GM12878 (cell line): ENCODE measurements around the gene MDGA2. TPM values are rescaled to one million over a fixed set of nuclear protein-coding genes. Genes with fewer than 3 reads are reported as not detected.
"Not testable (repeated sequence)": the region's sequence is repeated elsewhere in the genome, so short reads cannot be mapped to it uniquely, and the experiment has no call there.

Experiments
- ATAC-seq: fragments of 200-7000 bp; cut with Tn5 transposase; 3 replicates; pipeline ENCODE4 v1.9.1; 2020; ENCODE audit warnings: mild to moderate bottlenecking, moderate library complexity
- BruUV-seq: library from RNA; stranded (reverse); fragments of 400-500 nt; replicated peaks from 2 replicates; lab custom pipeline; 2021; lab: Mats Ljungman, UMichigan
- CTCF ChIA-PET: fragments of 300-600 bp; sonication (Branson Sonifier 250); formaldehyde crosslinking; extraction: SDS; loops from one replicate; lab custom pipeline; 2021; ENCODE audit warnings: inconsistent platforms; lab: Yijun Ruan, JAX
- POLR2A ChIA-PET: fragments of 350-600 bp; formaldehyde crosslinking; extraction: SDS; loops from one replicate; lab custom pipeline; 2021; ENCODE audit warnings: inconsistent platforms; lab: Charles Lee
- RAD21 ChIA-PET: fragments of 300-600 bp; sonication (Branson Sonifier 250); formaldehyde crosslinking; loops from one replicate; lab custom pipeline; 2023; ENCODE audit warnings: antibody characterized with exemption; ENCODE audit not compliant: unreplicated experiment; lab: Charles Lee
- SMC1A ChIA-PET: fragments of 300-600 bp; sonication (Branson Sonifier 250); formaldehyde crosslinking; loops from one replicate; lab custom pipeline; 2023; ENCODE audit not compliant: unreplicated experiment, uncharacterized antibody; lab: Charles Lee
- DNase-seq: peaks from one replicate; pipeline ENCODE4 v3.0.0-alpha.2; 2011; ENCODE audit warnings: low read depth, low spot score
- FAIRE-seq: peaks from 3 replicates; lab custom pipeline; 2011; peaks lifted over from hg19 to GRCh38; lab: Jason Lieb, UNC
- H2AFZ ChIP-seq: 2 replicates; pipeline ENCODE4 v1.6.0; 2011; ENCODE audit warnings: low read depth, low read length, control low read depth; ENCODE audit not compliant: control insufficient read depth
- H3K27ac ChIP-seq: 2 replicates; pipeline ENCODE4 v1.5.1; 2011; ENCODE audit warnings: control low read depth; ENCODE audit not compliant: control insufficient read depth, insufficient read depth
- H3K27me3 ChIP-seq, 2 experiments: replicated peaks in 1 of 2; 2 replicates each; pipeline versions ENCODE4 v1.6.0 to v1.6.1; 2011; ENCODE audit warnings: low read length in 1 of 2; ENCODE audit not compliant: control insufficient read depth in 2 of 2, insufficient read depth in 2 of 2
- H3K36me3 ChIP-seq, 2 experiments: 2 replicates each; pipeline ENCODE4 v1.5.1; 2011; ENCODE audit warnings: low read length in 1 of 2; ENCODE audit not compliant: control insufficient read depth in 2 of 2, insufficient read depth in 2 of 2
- H3K4me1 ChIP-seq: 2 replicates; pipeline ENCODE4 v1.6.1; 2011; ENCODE audit warnings: mild to moderate bottlenecking, low read length, moderate library complexity, mixed read lengths; ENCODE audit not compliant: control insufficient read depth, insufficient read depth
- H3K4me2 ChIP-seq: 2 replicates; pipeline ENCODE4 v1.6.0; 2011; ENCODE audit warnings: control low read depth; ENCODE audit not compliant: control insufficient read depth, insufficient read depth
- H3K4me3 ChIP-seq: fragments of 200-600 bp; sonication (generic); 2 replicates; pipeline ENCODE4 v1.5.1; 2016
- H3K79me2 ChIP-seq: 2 replicates; pipeline ENCODE4 v1.6.0; 2011; ENCODE audit warnings: low read length; ENCODE audit not compliant: control insufficient read depth, insufficient read depth
- H3K9ac ChIP-seq: 2 replicates; pipeline ENCODE4 v1.8.0; 2011; ENCODE audit warnings: low read length, control low read depth, mixed read lengths; ENCODE audit not compliant: control insufficient read depth, insufficient read depth
- H3K9me3 ChIP-seq: replicated peaks from 3 replicates; pipeline ENCODE4 v1.5.1; 2011; ENCODE audit warnings: mild to moderate bottlenecking, low read length; ENCODE audit not compliant: control insufficient read depth, insufficient read depth
- H4K20me1 ChIP-seq: 2 replicates; pipeline ENCODE4 v1.6.0; 2011; ENCODE audit not compliant: control insufficient read depth, insufficient read depth
- WGBS: methylation state at CpG from one replicate; pipeline ENCODE4 v1.1.6; 2016; ENCODE audit warnings: low lambda C conversion rate; ENCODE audit not compliant: insufficient replicate concordance, insufficient coverage; ENCODE audit errors: missing lambda C conversion rate; 5-methylcytosine and 5-hydroxymethylcytosine counted together
- in situ Hi-C: fragments of 300-500 bp; cut with MboI; formaldehyde crosslinking; loops from 9 replicates; pipeline ENCODE4 v1.14.3; 2018; ENCODE audit warnings: mixed read lengths
- intact Hi-C: fragments of 100-400 bp; cut with micrococcal nuclease; formaldehyde crosslinking; loops from one replicate; pipeline ENCODE4 v1.14.2; 2022; ENCODE audit not compliant: unreplicated experiment
- polyA plus RNA-seq, 11 experiments: library from polyadenylated mRNA; depleted of rRNA in 4 of 11; unstranded in 6 of 11; stranded (reverse) in 5 of 11; fragments of >200 nt; fragmentation: Nextera tagmentation in 4 of 11; fragmentation: Illumina TruSeq in 1 of 11; extraction: Ambion mirVana in 4 of 11; extraction: Trizol in 1 of 11; gene quantifications; 1 replicate in 1 of 11; 2 replicates in 10 of 11; pipeline versions ENCODE4 v1.2.1 to v1.2.3, GENCODE V29; 2011 to 2016; ENCODE audit warnings: inconsistent platforms in 2 of 11, missing spikeins in 2 of 11, low read depth in 1 of 11
- total RNA-seq, 4 experiments: library from RNA; depleted of rRNA in 3 of 4; stranded (reverse); fragments of >200 nt in 3 of 4; fragmentation: Illumina TruSeq in 1 of 4; extraction: Trizol in 1 of 4; gene quantifications; 2 replicates each; pipeline versions ENCODE4 v1.2.1 to v1.2.3, GENCODE V29; 2013 to 2021
- TF ChIP-seq, protein P1 (sequence below): fragments of 450-650 bp; IDR thresholded peaks from 2 replicates; pipeline ENCODE4 v1.6.1; 2018; ENCODE audit warnings: borderline replicate concordance, mild to moderate bottlenecking; ENCODE audit not compliant: partially characterized antibody

Gene MDGA2
- total and polyA plus RNA-seq, 10 of the 15 experiments (the other 5 are each of a cell fraction or from before 2014, with no cell fraction given), result not detected

DNA sequence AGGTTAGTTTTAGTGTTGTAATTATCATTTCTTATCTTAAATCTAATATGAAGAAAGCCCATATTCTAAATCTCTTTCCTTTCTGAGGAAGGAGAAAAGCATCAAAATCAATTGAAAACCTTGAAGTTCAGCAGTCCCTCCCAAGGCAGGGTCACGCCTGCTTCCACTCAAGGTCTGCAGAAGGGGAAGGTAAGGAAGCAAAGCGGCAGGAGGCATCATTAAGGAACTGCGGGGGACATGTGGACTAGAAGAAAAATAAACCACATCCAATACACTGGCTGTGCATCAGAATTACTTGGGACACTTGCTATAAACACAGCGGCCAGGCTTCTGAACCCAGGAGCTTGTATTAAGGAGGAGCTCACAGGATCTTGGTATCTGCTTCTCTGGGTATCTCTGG, 759.9 kb downstream of the MDGA2 start:
- FAIRE-seq, H3K9ac ChIP-seq, H4K20me1 ChIP-seq, H3K4me1 ChIP-seq, RAD21 ChIA-PET, BruUV-seq, H2AFZ ChIP-seq, H3K4me2 ChIP-seq, CTCF ChIA-PET, ATAC-seq, H3K36me3 ChIP-seq, H3K4me3 ChIP-seq, POLR2A ChIA-PET, intact Hi-C loops, H3K79me2 ChIP-seq, H3K27me3 ChIP-seq, in situ Hi-C loops, H3K9me3 ChIP-seq, H3K27ac ChIP-seq, DNase-seq: not testable (repeated sequence)
- SMC1A ChIA-PET, result interaction anchor here (0.9 kb wide), 1 partner anchor 20 kb away, joined by 3 read pairs; no protein-coding TSS in a partner anchor
- WGBS, result 40% methylated on average over 4 of the region's 4 CpGs

DNA sequence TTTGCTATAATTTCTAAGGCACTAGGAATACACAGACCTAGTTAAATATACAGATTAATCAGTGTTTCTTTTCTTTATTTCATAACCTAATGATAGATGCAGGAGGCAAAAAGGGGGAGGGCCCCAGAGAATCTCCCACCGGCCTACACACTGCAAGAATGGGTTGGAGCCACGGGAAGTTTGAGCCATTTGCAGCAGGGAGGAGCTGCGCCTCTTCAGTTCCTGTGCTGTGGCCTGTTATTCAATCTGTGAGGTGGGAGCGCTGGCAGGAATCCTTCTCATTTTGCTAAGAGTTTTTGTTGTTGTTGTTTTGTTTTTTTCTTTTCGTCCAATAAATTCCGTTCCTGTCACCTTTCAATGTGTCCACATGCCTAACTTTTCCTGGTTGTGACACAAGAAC, 772.6 kb downstream of the MDGA2 start:
- Histone ChIP-seq H3K4me2 (no peak overlapping the region), H3K4me1 (no peaks in the 10 kb centered on the region), H3K27me3 (no peaks in the 10 kb centered on the region), H4K20me1 (no peaks in the 10 kb centered on the region), H3K9ac (no peak overlapping the region), H3K36me3 (no peaks in the 10 kb centered on the region), H3K4me3 (no peak overlapping the region), H3K79me2 (no peaks in the 10 kb centered on the region), H2AFZ (no peak overlapping the region), H3K27ac (no peak overlapping the region), H3K9me3 (no peaks in the 10 kb centered on the region)
- BruUV-seq, result no TSS peak
- ChIA-PET SMC1A (no interaction called here), CTCF (no interaction called here), RAD21 (no interaction called here), POLR2A (no interaction called here)
- WGBS, result 38% methylated on average over 6 of the region's 6 CpGs
- TF ChIP-seq, protein P1, sequence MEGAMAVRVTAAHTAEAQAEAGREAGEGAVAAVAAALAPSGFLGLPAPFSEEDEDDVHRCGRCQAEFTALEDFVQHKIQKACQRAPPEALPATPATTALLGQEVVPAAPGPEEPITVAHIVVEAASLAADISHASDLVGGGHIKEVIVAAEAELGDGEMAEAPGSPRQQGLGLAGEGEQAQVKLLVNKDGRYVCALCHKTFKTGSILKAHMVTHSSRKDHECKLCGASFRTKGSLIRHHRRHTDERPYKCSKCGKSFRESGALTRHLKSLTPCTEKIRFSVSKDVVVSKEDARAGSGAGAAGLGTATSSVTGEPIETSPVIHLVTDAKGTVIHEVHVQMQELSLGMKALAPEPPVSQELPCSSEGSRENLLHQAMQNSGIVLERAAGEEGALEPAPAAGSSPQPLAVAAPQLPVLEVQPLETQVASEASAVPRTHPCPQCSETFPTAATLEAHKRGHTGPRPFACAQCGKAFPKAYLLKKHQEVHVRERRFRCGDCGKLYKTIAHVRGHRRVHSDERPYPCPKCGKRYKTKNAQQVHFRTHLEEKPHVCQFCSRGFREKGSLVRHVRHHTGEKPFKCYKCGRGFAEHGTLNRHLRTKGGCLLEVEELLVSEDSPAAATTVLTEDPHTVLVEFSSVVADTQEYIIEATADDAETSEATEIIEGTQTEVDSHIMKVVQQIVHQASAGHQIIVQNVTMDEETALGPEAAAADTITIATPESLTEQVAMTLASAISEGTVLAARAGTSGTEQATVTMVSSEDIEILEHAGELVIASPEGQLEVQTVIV, result no peak
- intact Hi-C loops, result no loop called here
- no peak for DNase-seq
- FAIRE-seq, result no peak
- in situ Hi-C loops, result no loop called here
- ATAC-seq, result no peak
